ENCODE data around the gene SF1.

SF1 gene

GRCh38 chr11:64716473-64717267 lies 61.7 kb downstream of the SF1 start:
- H3K4me3 ChIP-seq (ENCODE audit: low read length): no peak overlapping the region
- TF ChIP-seq CTCF (conservative IDR thresholded peaks at IDR 0.05; ENCODE audit: low read depth, low read length): no peak
- DNase-seq (ENCODE audit: low read depth): no peak

GRCh38 chr11:64715756-64716472 lies 62.4 kb downstream of the SF1 start:
- no peak for DNase-seq (ENCODE audit: low read depth)
- TF ChIP-seq CTCF (conservative IDR thresholded peaks at IDR 0.05; ENCODE audit: low read depth, low read length): no peak
- no peak overlapping the region for H3K4me3 ChIP-seq (ENCODE audit: low read length)

GRCh38 chr11:64715110-64715509 lies 63.2 kb downstream of the SF1 start:
- no peak for TF ChIP-seq CTCF (conservative IDR thresholded peaks at IDR 0.05; ENCODE audit: low read depth, low read length)
- H3K4me3 ChIP-seq (ENCODE audit: low read length): no peak overlapping the region
- DNase-seq (ENCODE audit: low read depth): no peak

GRCh38 chr11:64714666-64715065 lies 63.7 kb downstream of the SF1 start:
- H3K4me3 ChIP-seq (ENCODE audit: low read length): no peak overlapping the region
- no peak for TF ChIP-seq CTCF (conservative IDR thresholded peaks at IDR 0.05; ENCODE audit: low read depth, low read length)
- no peak for DNase-seq (ENCODE audit: low read depth)
